ENCODE measurements around the gene TSPEAR.

TSPEAR gene

DNA sequence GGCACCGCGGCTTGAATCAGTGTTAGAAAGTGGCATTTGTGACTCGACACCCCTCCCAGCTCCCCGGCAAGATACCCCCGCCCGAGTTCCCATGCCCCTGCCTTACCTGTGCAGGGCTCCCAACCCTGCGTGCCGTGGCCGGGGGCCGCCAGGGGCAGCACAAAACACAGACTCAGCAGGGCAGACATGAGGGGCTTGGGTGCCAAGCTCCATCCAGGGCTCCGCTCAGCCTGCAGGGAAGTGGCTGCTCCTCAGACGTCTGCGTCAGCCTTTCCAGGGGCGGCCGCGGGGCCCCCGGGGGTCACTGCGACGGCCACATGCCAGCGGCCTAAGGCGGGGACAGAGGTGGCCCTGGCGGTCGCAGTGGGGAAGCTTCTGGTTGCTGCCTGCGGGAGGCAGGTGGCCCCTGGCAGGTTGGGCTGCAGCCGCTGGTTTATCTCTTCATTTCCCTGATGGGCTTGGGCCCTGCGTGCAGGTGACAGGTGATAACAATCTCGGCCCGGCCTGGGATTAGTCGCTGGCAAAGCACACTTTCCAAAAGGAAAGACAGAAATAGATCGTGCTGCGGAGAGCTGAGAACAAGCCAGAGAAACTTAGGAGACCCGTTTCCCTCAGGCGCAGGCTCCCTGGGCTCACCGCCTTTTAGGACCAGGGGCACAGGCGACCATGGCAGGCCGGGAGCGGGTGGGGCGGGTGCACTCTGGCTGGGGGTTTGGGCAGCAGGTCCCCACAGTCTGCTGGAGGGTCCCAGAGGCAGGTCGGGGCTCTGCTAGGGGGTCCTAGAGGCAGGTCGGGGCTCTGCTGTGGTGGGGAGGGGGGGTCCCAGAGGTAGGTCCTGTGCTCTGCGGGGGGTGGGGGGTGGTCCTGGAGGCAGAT is at the start of gene TSPEAR:
Gene TSPEAR (minus strand): TSS at position 246 of the 876 bp plus-strand sequence. CDS start 58 bp downstream, at position 188.
- DNase-seq (ENCODE audit: low spot score) = no peak

DNA sequence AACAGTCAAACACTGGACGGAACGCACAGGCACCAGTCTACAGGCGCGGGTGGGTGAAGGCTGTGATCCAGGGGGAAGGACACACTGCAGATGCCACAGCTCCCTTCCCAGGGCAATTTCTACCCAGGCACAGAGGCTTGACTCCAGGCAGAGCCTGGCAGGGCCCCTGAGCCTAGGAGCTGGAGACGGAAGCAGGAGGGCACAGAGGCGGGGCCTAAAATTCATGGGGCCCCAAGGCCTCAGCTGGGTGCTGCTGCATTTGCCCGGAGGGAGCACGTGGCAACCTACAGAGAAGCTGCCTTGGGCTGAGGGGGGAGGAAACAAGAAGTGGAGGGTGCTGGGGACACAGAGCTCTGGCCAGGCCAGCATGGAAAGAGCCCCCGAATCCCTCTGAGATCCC is 49.0 kb upstream of the TSPEAR start:
- DNase-seq (ENCODE audit: low spot score) = no peak

DNA sequence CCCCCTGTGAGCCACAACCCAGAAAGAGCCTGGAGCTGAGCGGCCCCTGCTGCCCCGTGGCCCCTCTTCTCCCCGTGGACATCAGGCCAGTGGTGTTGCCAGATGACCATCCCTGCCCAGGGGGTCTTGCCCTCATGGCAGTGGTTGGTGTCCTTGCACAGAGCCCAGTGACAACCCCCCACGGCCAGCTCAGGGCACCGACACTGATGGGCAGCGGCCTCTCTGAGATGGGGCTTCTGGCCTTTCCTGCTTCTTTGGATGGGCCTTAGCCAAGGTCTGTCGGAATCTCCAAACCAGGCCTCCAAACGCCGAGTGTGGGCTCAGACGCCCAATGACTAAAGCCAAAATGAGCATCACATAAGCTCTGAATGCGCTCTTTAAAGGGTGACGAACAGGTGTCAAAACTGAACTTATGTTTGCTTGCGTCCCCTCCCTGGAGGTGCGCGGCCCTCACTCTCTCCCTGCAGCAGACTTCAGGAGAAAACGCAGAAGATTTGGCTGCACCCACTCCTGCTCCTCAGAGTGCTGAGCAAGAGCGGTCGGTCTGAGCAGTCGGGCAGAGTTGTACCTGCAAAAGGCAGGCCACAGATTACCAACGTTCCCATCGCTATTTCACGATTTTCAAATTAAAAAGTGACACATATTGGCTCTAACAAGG is 48.4 kb upstream of the TSPEAR start:
- DNase-seq (ENCODE audit: low spot score) = no peak

DNA sequence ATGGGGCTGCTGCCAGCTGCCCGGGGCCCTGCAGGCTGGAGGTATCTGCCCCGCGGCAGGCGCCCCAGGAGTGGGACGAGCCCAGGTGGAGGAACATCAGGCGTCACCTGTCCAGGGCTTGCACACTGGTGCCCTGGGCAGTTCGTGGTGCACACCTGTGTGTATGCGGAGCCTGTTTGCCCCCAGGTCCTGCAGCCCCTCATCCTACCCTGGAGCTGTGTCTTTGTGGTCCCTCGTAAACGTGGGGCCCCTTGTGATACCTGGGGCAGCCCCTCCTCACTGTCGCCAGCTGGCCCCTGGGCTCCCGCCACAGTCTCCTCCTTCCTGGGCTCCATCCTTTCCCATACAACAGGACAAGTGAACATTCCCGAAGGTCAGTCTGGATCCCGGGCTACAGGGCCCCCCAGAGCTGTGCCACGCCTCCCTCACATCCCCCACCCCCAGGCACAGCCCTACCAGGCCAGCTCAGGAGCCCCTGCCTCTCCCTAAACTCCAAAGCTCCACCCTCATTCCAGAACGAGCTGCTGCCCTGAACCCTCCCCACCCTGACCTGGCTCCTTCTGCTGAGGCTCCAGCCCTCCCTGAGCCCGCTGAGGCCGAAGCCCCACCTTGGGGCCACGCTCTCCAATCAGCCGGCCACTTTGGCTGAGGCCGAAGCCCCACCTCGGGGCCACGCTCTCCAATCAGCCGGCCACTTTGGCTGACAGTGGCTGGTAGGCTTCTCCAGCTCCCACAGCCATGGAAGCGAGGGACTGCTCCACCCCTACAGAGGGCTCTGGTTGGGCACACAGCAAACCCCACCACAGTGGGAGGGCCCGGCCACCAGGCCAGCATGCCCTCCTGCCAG is 47.6 kb upstream of the TSPEAR start:
- DNase-seq (ENCODE audit: low spot score) = no peak

DNA sequence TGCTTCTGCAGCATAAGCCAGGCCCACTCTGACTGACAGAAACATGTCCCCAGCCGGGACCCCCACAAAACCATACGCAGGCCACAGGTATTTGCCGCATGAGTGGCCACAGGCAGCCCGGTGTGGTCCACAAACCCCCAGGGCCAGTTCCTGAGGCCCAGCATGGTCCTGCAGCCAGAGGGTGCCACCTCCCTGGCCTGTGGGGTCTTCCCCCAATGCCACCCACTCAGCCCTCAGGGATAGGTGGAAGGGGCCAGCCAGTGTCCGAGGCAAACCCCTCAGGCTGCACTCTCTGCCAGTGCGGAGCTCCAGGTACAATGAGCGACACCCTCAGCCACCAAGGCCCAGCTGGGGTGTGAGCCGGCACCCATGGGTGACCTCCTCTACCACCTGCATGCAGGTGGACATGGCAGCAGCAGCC is 46.8 kb upstream of the TSPEAR start:
- no peak for DNase-seq (ENCODE audit: low spot score)

DNA sequence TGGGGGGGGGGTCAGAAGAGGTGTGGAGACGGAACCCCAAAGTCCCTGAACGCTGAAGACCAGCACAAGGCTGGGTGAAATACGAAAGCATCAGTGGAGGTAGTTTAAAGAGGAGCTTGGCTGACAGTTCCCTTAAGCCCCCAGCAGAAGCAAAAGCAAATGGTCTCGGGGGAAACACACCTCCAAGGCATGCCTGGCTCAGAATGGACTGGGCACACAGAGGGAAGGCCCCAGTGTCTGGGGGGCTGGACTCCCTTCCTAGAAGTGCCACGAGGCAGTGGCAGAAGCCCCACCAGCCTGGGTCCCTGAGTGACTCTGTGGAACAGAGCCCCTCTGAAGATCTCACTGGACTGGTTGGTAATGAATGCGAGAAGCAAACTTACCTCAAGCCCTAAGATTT is 46.4 kb upstream of the TSPEAR start:
- no peak for DNase-seq (ENCODE audit: low spot score)

DNA sequence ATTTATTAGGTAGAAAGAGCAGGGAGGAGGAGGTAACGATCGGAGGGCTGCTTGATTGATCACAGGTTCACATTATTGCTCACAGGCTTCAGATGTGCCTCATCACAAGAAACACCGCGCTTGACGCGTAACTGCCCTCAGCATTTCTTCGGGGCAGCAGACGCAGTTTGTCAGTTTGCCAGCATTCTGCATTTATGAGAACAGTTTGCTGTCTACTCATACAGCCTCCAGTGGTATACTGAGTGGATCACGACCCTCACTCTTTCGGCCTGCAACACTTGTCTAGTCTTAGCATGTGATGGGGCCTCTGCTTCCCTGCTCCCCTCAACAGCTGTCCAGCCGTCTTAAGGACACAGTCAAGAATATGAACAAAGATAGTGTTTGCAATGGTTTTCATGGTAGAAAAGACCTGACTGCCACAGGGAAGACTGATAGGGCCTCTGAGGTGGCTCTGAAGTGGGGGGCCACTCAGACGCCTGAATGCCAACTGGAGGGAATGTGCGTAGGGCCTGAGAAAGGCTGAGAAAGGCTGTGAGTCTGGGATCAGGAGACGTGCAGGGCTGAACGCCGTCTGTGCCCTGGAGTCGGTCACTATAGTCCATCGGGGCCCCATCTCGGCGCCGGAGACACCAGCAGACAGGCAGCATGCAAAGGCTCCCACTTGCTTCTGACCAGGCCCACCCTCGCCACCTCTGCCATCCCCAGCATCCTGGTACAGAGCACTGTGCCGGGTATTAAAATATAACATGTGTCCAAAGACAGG is 45.2 kb upstream of the TSPEAR start:
- no peak for DNase-seq (ENCODE audit: low spot score)

DNA sequence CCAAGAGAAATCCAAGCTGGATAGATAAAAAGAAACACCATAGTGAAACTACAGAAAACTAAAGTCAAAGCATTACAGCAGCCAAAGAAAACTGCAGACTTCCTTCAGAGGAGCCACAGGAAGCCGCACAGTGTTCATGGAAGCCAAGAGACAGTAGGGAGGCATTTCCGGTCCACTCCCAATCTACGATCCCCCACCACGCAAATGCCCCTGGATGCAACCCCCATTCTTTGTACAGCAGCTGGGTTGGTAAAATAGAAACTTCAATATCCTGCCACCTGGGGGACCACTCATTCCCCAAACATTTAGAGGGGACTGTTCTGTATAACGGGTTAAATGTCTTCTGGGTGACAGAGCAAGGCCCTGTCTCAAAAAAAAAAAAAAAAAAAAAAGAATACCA is 43.9 kb upstream of the TSPEAR start:
- DNase-seq (ENCODE audit: low spot score) = no peak

DNA sequence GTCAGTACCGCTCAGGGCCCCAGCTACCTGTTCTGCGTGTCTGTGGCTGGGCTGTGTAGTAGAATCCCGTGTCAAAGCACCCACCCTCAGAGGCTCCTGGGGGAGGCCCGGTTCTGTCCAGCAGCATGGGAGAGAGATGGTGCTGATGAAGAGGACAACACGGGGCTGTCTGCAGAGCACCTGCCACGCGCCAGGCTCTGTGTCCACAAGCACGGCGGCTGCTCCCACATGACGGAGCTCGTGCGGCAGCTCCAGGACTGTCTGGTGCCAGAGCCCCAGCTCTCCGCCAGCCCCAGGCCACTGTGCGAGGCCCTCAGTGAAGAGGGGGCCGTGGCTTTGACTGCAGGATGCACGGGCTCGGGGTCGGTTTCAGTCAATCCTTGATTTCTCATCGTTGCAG is 42.0 kb upstream of the TSPEAR start:
- no peak for DNase-seq (ENCODE audit: low spot score)

DNA sequence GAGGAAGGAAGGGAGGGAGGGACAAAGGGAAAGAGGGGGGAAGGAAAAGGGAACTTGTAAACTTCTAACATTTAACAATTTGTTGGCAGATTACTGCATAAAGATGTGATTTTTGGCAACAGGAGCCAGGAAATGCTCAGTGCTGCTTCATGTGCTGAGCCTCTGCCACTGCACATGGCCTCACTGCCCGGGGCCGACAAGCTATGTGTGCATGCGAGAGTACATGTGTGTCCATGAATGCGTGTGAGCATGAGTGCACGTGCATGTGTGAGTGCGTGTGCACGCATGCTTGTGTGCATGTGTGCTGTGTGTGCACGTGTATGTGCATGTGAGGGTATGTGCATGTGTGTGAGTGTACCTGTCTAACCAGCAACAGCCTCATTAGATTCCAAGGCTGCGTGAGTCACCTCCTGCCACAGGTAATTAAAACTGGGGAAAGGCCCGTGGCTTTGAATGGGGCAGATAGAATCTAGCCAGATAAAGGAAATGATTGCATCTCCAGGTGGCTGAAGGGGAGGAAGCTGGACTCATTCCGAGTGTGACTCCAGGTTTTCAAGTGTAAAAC is 41.4 kb upstream of the TSPEAR start:
- DNase-seq (ENCODE audit: low spot score) = no peak

DNA sequence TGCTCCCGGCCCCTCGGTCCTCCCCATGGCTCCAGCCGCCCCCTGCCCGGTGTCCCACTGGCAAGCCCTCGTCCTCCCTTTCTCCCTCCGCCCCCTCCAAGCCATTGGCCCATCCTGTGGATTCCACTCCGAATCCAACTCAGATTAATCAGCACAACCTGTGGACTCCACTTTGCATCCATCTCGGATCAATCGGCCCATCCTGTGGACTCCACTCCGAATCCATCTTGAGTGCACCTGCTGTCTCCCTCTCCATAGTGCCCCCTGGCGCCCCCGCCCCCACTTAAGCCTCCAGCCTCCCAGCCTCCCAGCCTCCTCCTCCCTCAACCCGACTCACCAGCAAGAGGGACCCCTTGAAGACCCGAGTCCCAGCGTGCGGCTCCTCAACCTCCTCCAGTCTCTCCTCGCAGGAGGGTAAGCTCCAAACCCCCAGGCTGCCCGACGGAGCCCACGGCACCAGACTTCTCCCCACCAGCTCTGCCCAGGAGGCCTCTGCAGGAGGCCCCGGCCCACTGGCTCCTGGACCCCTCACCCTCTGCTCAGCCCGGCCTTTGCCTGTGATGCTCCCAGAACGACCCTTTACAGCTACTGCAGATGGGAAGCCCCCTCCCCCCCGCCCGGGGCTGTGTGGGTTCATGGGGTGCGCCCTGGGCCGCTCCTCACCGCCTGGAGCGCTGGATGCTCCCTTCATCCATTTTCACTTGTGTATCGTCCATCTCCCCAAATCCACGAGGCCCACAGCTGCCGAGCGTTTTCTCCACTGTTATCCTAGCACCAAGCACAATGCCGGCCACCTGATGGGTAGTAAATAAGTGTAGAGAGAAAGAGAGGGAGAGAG is 40.6 kb upstream of the TSPEAR start:
- DNase-seq (ENCODE audit: low spot score) = no peak

DNA sequence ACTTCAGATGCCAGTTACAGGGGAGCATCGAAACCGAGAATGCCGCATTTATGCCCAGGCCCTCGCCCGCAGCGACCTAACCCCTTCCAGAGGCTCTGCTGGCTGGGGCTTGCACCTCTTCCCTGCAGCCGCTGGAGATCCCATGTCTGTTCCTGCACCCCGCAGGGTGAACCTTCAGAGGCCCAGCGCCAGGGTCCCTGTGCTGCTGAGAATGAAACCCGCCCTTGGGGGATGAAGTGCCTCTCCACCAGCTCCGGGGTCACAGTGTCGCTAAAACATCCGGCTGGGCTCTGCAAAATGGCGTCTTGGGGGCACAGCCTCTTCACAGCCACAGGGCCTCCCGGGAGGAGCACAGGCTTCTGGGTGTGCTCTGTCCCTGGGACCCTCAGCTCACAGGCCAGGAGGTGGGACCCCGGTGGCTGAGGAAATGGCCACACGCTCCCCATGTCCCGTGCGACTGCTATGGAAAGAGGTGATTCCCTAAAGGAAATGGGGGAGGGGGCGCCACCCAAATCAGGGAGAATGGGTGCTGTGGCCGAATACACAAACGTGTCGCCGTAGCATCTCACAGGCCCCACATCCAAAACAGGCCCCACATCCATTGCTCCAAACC is 39.9 kb upstream of the TSPEAR start:
- DNase-seq (ENCODE audit: low spot score) = no peak

DNA sequence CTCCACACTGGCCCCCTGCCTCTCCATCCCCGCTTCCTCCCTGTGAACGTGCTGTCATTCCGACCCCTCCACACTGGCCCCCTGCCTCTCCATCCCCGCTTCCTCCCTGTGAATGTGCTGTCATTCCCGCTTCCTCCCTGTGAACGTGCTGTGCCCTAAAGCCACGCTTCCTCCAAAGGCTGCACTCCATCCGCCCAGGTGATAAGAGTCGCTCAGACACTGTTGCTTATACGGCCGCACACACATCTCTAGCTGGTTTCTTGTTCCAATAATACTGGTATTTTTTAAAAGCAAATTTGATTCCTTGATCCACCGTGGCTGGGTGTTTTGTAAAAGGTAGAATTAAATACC is 39.3 kb upstream of the TSPEAR start:
- no peak for DNase-seq (ENCODE audit: low spot score)

DNA sequence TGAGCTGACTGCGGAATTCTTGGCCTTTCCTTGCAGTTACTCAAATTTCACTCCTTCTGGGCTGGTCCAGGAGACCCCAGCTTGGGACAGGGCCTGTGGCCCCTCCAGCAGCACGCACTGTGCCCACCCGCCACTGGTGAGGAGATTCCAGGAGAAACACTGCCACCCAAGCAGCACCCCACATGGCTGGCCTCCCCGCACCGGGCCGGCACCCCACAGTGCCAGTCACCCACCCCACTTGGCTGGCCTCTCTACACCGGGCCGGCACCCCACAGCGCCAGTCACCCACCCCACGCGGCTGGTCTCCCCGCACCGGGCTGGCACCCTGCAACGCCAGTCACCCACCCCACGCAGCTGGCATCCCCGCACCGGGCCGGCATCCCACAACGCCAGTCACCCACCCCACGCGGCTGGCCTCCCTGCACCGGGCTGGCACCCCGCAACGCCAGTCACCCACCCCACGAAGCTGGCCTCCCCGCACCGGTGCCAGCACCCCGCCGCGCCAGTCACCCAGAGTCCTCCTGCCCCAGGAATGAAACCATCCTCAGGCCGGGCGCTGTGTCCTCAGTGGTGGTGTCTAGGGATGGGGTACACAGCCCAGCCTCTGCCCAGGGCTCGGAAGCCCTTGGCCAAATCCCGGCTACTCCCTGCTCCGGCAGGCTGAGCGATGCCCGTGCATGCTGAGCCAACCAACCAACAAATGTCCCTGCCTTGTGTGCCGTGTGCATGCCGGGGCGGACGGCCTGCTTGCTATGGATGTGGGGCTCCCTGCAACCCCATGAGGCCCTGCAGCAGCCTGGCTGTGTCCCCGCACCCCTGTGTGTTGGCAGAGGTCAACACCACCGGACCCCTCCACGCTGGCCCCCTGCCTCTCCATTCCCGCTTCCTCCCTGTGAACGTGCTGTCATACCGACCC is 38.6 kb upstream of the TSPEAR start:
- DNase-seq (ENCODE audit: low spot score) = no peak

DNA sequence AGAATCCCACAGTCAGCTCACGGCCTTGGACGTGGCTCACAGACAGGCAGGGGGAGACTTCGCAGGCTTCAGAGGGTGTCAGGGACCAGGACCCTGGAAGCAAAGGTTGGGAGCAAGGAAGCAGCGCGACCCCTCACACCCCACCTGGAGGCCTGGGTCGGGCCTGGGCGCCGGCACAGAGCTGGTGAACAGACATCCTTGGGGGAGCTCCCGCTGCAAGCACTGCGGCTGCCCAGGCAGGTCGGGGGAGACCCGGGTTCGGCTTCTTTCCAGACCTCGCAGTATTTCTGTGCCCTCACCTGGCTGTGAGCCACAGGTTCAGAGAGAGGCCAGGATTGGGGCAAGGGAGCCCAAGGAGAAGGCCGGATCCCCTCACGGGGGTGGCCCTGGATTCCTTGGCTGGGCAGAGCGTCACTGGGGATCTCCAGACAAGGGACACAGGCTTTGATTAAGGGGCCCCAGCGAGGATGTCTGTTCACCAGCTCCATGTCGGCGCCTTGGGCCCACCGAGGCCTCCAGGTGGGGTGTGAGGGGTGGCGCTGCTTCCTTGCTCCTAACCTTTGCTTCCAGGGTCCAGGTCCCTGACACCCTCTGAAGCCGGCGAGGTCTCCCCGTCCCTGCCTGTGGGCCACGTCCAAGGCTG is 37.9 kb upstream of the TSPEAR start:
- DNase-seq (ENCODE audit: low spot score) = no peak

DNA sequence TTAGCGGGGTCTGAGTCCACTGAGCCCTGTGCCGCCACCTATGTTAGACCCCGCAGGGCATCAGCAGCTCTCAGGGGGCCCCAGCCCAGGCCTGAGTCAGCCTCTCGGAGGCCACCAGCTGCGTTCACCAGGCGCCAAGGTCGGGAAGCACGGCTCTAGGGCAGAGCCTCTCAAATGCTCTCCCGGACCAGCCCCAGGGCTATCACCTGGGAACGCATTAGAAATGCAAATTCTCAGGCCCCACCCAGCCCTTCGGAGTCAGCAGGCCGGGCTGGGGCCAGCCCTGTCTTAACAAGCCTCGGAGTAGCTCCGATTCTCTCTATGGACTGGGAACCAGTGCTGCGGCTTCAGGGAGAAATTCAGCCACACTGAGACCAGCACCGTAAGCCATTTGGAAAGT is 37.2 kb upstream of the TSPEAR start:
- DNase-seq (ENCODE audit: low spot score) = no peak

DNA sequence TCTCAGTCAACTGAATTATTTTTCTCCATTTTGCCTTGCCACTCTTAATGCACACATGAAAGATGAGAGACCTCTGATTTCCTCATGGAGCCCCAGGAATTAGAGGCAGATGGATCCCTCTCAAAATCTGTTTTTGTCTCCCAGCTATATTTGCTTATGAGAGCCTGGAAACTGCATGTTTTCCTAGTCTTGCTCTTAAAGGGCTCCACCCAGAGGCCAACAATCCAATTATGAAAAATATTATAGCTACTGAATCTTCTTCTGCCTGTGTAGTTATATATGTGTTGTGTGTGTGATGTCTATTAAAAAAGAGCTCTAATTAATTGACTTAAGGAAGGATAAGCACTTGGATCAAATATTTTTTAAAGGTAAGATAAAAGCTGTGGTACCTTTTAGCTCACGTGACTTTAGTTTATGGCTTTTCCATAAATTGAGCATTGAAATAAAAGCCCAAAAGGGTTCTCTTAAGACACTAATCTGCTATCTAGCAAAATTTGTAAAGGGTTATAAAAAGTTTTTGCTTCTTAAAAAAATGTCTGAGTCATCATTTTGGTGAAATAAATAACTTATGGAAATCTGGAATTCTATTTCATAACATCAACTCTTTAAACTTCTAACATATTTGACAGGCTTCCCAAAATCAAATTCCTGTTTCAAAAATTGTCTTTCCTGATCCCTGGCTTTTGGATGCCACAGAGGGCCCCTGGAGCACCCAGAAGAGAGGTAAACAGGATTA is 31.2 kb upstream of the TSPEAR start:
- DNase-seq (ENCODE audit: low spot score) = no peak

DNA sequence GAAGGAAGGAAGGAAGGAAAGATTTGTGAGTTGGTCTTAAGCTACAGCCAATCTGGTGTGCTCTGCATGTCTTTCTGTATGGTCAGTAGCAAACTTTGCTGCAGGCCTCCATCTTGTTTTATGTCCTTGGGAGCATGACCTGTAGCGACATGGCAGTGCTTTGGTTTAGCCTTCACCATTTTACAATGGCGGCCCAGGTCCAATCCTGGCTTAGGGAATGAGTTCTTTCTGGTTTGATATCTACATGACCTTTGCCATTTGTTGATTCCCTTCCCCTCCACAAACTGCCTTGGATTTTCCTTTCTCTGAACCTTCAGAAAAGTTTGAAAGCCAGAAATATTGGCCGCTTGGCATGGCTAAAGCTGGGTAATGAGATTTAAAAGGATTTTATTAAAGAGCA is 30.5 kb upstream of the TSPEAR start:
- DNase-seq (ENCODE audit: low spot score) = no peak
